Upper lobe of left lung (tissue), 4 donors: ENCODE measurements around the gene PILRB.

Experiments
- CTCF ChIP-seq, 6 experiments: fragments of 450-650 bp in 4 of 6; fragments of 200-600 bp in 2 of 6; sonication (generic) in 2 of 6; IDR thresholded peaks; one replicate each; pipeline ENCODE4 v1.5.1; 2016 to 2019; ENCODE audit warnings: antibody characterized with exemption in 6 of 6
- POLR2A ChIP-seq, 4 donors: fragments of 450-650 bp; IDR thresholded peaks; one replicate each; pipeline ENCODE4 v1.5.1; 2016 to 2017; ENCODE audit warnings: antibody characterized with exemption in 4 of 4, mild to moderate bottlenecking in 2 of 4
- POLR2AphosphoS5 ChIP-seq, 2 donors: sonication (generic); formaldehyde crosslinking; IDR thresholded peaks; one replicate each; pipeline ENCODE4 v1.5.1; 2017; ENCODE audit warnings: antibody characterized with exemption in 2 of 2

- TF ChIP-seq CTCF (IDR thresholded peaks at IDR 0.05) (no peak), POLR2A (IDR thresholded peaks at IDR 0.05) (no peak), POLR2AphosphoS5 (IDR thresholded peaks at IDR 0.05) (no peak)
These were observed 12.8 kb downstream of the PILRB start for GRCh38 chr7:100370746-100371145.
